Skin of body (tissue), 2 donors: Measurements from ENCODE around the gene INTS4. TPM values are rescaled to one million over a fixed set of nuclear protein-coding genes. Genes with fewer than 3 reads are reported as not detected.
"Not testable (repeated sequence)": the region's sequence is repeated elsewhere in the genome, so short reads cannot be mapped to it uniquely, and the experiment has no call there.

Experiments used
- DNase-seq: peaks from one replicate; lab custom pipeline; 2025; lab: John Stamatoyannopoulos, UW
- total RNA-seq: library from RNA; depleted of rRNA; stranded (reverse); fragments of >200 nt; gene quantifications from one replicate; pipeline ENCODE4 v1.2.3, GENCODE V29; 2014

Gene INTS4
- total RNA-seq, 1 donor from 2014 or later = 43.2 TPM

- DNase-seq = no peak
These were observed 30.9 kb upstream of the INTS4 start for GRCh38 chr11:78025378-78025777.

GRCh38 chr11:78023426-78023825 is 29.0 kb upstream of the INTS4 start:
- DNase-seq = no peak

- peak; percentile 4 for DNase-seq
These were observed 28.2 kb upstream of the INTS4 start, which contains the start of gene KCTD14 for GRCh38 chr11:78022397-78023396. Gene KCTD14 (minus strand): TSS chr11:78023276. CDS start chr11:78023249, 27 bp downstream.

- DNase-seq = no peak
These were observed 27.1 kb upstream of the INTS4 start for GRCh38 chr11:78021611-78022010.

- DNase-seq = no peak
These were observed 25.8 kb upstream of the INTS4 start for GRCh38 chr11:78020246-78020645.

- DNase-seq = no peak
These were observed 25.3 kb upstream of the INTS4 start for GRCh38 chr11:78019808-78020207.

GRCh38 chr11:78015878-78016277 is 21.4 kb upstream of the INTS4 start:
- no peak for DNase-seq

GRCh38 chr11:78014937-78015520 is 20.6 kb upstream of the INTS4 start:
- not testable (repeated sequence) for DNase-seq

GRCh38 chr11:78011301-78011700 is 16.8 kb upstream of the INTS4 start:
- no peak for DNase-seq

- DNase-seq = no peak
These were observed 16.3 kb upstream of the INTS4 start for GRCh38 chr11:78010755-78011154.

- DNase-seq = no peak
These were observed 15.8 kb upstream of the INTS4 start for GRCh38 chr11:78010304-78010703.

GRCh38 chr11:78009062-78009461 is 14.6 kb upstream of the INTS4 start:
- DNase-seq = no peak

GRCh38 chr11:78000193-78000592 is 5.7 kb upstream of the INTS4 start:
- DNase-seq = peak; percentile 20

GRCh38 chr11:77999446-78000030 is 5.1 kb upstream of the INTS4 start:
- DNase-seq = no peak

- DNase-seq = no peak
These were observed 566 bp downstream of the INTS4 start for GRCh38 chr11:77993902-77994301.

- no peak for DNase-seq
These were observed 3.5 kb downstream of the INTS4 start for GRCh38 chr11:77990981-77991380.

- not testable (repeated sequence) for DNase-seq
These were observed 8.0 kb downstream of the INTS4 start for GRCh38 chr11:77986456-77986855.

- no peak for DNase-seq
These were observed 13.0 kb downstream of the INTS4 start for GRCh38 chr11:77981346-77981947.

GRCh38 chr11:77968337-77968736 is 26.1 kb downstream of the INTS4 start:
- no peak for DNase-seq

GRCh38 chr11:77967753-77968152 is 26.7 kb downstream of the INTS4 start:
- DNase-seq = no peak

GRCh38 chr11:77967121-77967520 is 27.3 kb downstream of the INTS4 start:
- DNase-seq = no peak

GRCh38 chr11:77966338-77966737 is 28.1 kb downstream of the INTS4 start:
- DNase-seq = no peak
